K562 (cell line): ENCODE results near the gene FIBP. TPM values are rescaled to one million over a fixed set of nuclear protein-coding genes. Genes with fewer than 3 reads are reported as not detected.

ENCODE experiments used
- ATAC-seq: fragments of 200-7000 bp; cut with Tn5 transposase; 3 replicates; pipeline ENCODE4 v1.9.1; 2020; ENCODE audit warnings: moderate library complexity
- Bru-seq: library from RNA; stranded (reverse); fragments of 400-500 nt; gene quantifications from one replicate; lab custom pipeline; 2021; lab: Mats Ljungman, UMichigan
- BruChase-seq, 2 experiments: library from RNA; stranded (reverse); fragments of 400-500 nt; gene quantifications; one replicate each; lab custom pipeline; 2021; lab: Mats Ljungman, UMichigan
- BruUV-seq: library from RNA; stranded (reverse); fragments of 400-500 nt; replicated peaks from 2 replicates; lab custom pipeline; 2021; lab: Mats Ljungman, UMichigan
- CTCF ChIA-PET: fragments of 300-600 bp; formaldehyde crosslinking; extraction: SDS; loops from one replicate; lab custom pipeline; 2021; ENCODE audit warnings: low intra/inter-chr PET ratio; lab: Yijun Ruan, JAX
- POLR2A ChIA-PET: fragments of 300-600, 350-650 bp; sonication (Branson Sonifier 250); formaldehyde crosslinking; extraction: SDS; loops from one replicate; lab custom pipeline; 2021; ENCODE audit warnings: antibody characterized with exemption, inconsistent platforms; lab: Yijun Ruan, JAX
- DNase-seq, 4 experiments: peaks; one replicate each; pipeline versions ENCODE4 v3.0.0 to v3.0.0-alpha.2; 2011 to 2018; ENCODE audit warnings: low spot score in 3 of 4, mixed read lengths in 3 of 4; ENCODE audit errors: extremely low read depth in 1 of 4
- FAIRE-seq: peaks from 2 replicates; lab custom pipeline; 2011; peaks lifted over from hg19 to GRCh38; lab: Jason Lieb, UNC
- H2AFZ ChIP-seq: 2 replicates; pipeline ENCODE4 v1.6.0; 2011; ENCODE audit warnings: low read depth, low read length, control low read depth, inconsistent platforms
- H3K27ac ChIP-seq: fragments of 200-600 bp; 3 replicates; pipeline ENCODE4 v1.8.0; 2011; ENCODE audit warnings: low read depth, mild to moderate bottlenecking, control low read depth, inconsistent platforms, low read length, moderate library complexity, mixed read lengths; ENCODE audit errors: extremely low read depth
- H3K27me3 ChIP-seq, 2 experiments: fragments of 300-600 bp in 1 of 2; 2 replicates in 1 of 2; 3 replicates in 1 of 2; pipeline versions ENCODE4 v1.6.0 to v1.8.0; 2011; ENCODE audit warnings: inconsistent platforms in 2 of 2, low read length in 2 of 2, mild to moderate bottlenecking in 1 of 2, mixed read lengths in 1 of 2, moderate library complexity in 1 of 2; ENCODE audit not compliant: control insufficient read depth in 2 of 2, insufficient read depth in 2 of 2
- H3K36me3 ChIP-seq: fragments of 300-600 bp; 3 replicates; pipeline ENCODE4 v1.8.0; 2011; ENCODE audit warnings: mild to moderate bottlenecking, low read length, inconsistent platforms; ENCODE audit not compliant: control insufficient read depth, insufficient read depth
- H3K4me1 ChIP-seq, 2 experiments: fragments of 200-600 bp in 1 of 2; replicated peaks in 1 of 2; 2 replicates in 1 of 2; 3 replicates in 1 of 2; pipeline versions ENCODE4 v1.5.1 to v1.8.0; 2011; ENCODE audit warnings: inconsistent platforms in 2 of 2, low read length in 2 of 2, mild to moderate bottlenecking in 1 of 2, mixed read lengths in 1 of 2, moderate library complexity in 1 of 2; ENCODE audit not compliant: control insufficient read depth in 2 of 2, insufficient read depth in 2 of 2
- H3K4me2 ChIP-seq: 2 replicates; pipeline ENCODE4 v1.6.1; 2011; ENCODE audit warnings: low read length, control low read depth, inconsistent platforms, mixed read lengths; ENCODE audit not compliant: insufficient read depth
- H3K4me3 ChIP-seq: fragments of 200-600 bp; sonication (generic), shearing (Covaris generic); 2 replicates; pipeline ENCODE4 v1.5.1; 2016; ENCODE audit warnings: control low read depth, inconsistent platforms
- H3K79me2 ChIP-seq: fragments of 200-600 bp; 3 replicates; pipeline ENCODE4 v1.8.0; 2011; ENCODE audit warnings: low read length, inconsistent platforms; ENCODE audit not compliant: control insufficient read depth, insufficient read depth
- H3K9ac ChIP-seq, 2 experiments: 2 replicates each; pipeline versions ENCODE4 v1.6.0 to v1.6.1; 2011; ENCODE audit warnings: low read depth in 2 of 2, low read length in 2 of 2, control low read depth in 1 of 2, inconsistent platforms in 1 of 2, mild to moderate bottlenecking in 1 of 2, mixed read lengths in 1 of 2; ENCODE audit not compliant: insufficient read depth in 1 of 2
- H3K9me1 ChIP-seq: one replicate; pipeline ENCODE4 v1.6.0; 2011; ENCODE audit warnings: inconsistent platforms, mild to moderate bottlenecking, low read length, moderate library complexity; ENCODE audit not compliant: control insufficient read depth, insufficient read depth
- H3K9me3 ChIP-seq: replicated peaks from 2 replicates; pipeline ENCODE4 v1.5.1; 2011; ENCODE audit warnings: low read depth, low read length, inconsistent platforms; ENCODE audit not compliant: control insufficient read depth, insufficient read depth
- H4K20me1 ChIP-seq: replicated peaks from 2 replicates; pipeline ENCODE4 v1.6.1; 2011; ENCODE audit warnings: low read length, inconsistent platforms, mixed read lengths; ENCODE audit not compliant: control insufficient read depth, insufficient read depth
- ETS1 ChIP-seq: conservative IDR thresholded peaks from 2 replicates; pipeline ENCODE4 v1.6.1; 2011; ENCODE audit warnings: low read depth, mild to moderate bottlenecking, low read length; ENCODE audit not compliant: control insufficient read depth
- PCBP1 ChIP-seq: fragments of 200-400 bp; formaldehyde crosslinking; IDR thresholded peaks from 2 replicates; pipeline ENCODE4 v1.6.1; 2018; ENCODE audit warnings: mild to moderate bottlenecking, low read depth, low read length; ENCODE audit not compliant: poor library complexity, severe bottlenecking
- ZNF197 ChIP-seq: fragments of 200-800 bp; sonication (Bioruptor generic); IDR thresholded peaks from 2 replicates; pipeline ENCODE4 v1.6.1; 2016; ENCODE audit warnings: low read depth, missing genetic modification characterization, missing compliant biosample characterization
- ZNF740 ChIP-seq, 3 experiments: fragments of 200-800 bp in 1 of 3; sonication (Bioruptor generic) in 1 of 3; sonication (generic) in 1 of 3; formaldehyde crosslinking in 1 of 3; IDR thresholded peaks; 2 replicates each; pipeline versions ENCODE4 v1.6.1 to v1.8.0; 2016 to 2022; ENCODE audit warnings: mild to moderate bottlenecking in 2 of 3, missing compliant biosample characterization in 2 of 3, missing genetic modification characterization in 2 of 3, missing genetic modification reagents in 1 of 3
- WGBS: fragments of 100-300 bp; shearing (Covaris generic); methylation state at CpG from one replicate; pipeline ENCODE4 v1.1.6; 2016; ENCODE audit warnings: low coverage, mixed read lengths; ENCODE audit not compliant: insufficient coverage; ENCODE audit errors: missing lambda C conversion rate; 5-methylcytosine and 5-hydroxymethylcytosine counted together
- in situ Hi-C: fragments of 300-500 bp; cut with MboI; formaldehyde crosslinking; loops from 4 replicates; pipeline ENCODE4 v1.15.0; 2018; ENCODE audit warnings: inconsistent platforms, mixed read lengths
- intact Hi-C: fragments of 100-400 bp; cut with micrococcal nuclease; formaldehyde crosslinking; loops from 2 replicates; pipeline ENCODE4 v1.14.2; 2022
- long read RNA-seq, 3 experiments: library from polyadenylated mRNA in 2 of 3; library from RNA in 1 of 3; unstranded in 2 of 3; stranded (forward) in 1 of 3; transcript quantifications; one replicate each; pipeline ENCODE4 v2.0.0, GENCODE V29; 2019 to 2022
- polyA minus RNA-seq, 3 experiments: library from RNA; depleted of rRNA, polyadenylated mRNA; stranded (reverse); fragments of >200 nt; gene quantifications; 2 replicates each; pipeline ENCODE4 v1.2.3, GENCODE V29; 2011
- polyA plus RNA-seq, 8 experiments: library from polyadenylated mRNA; depleted of rRNA in 4 of 8; stranded (reverse) in 5 of 8; unstranded in 3 of 8; fragments of >200 nt; fragmentation: Nextera tagmentation in 2 of 8; fragmentation: Illumina TruSeq in 1 of 8; extraction: Ambion mirVana in 2 of 8; extraction: Trizol in 1 of 8; gene quantifications; 2 replicates each; pipeline versions ENCODE4 v1.2.1 to v1.2.3, GENCODE V29; 2011 to 2014; ENCODE audit warnings: inconsistent platforms in 1 of 8, missing spikeins in 1 of 8
- total RNA-seq, 7 experiments: library from RNA; depleted of rRNA in 6 of 7; stranded (reverse); fragments of >200 nt in 6 of 7; fragmentation: Illumina TruSeq in 2 of 7; extraction: Trizol in 2 of 7; gene quantifications; 2 replicates each; pipeline versions ENCODE4 v1.2.1 to v1.2.3, GENCODE V29; 2011 to 2021; ENCODE audit warnings: low replicate concordance in 1 of 7
- TF ChIP-seq, protein P1 (sequence below), 3 experiments: fragments of 200-800 bp in 1 of 3; fragments of 250-450 bp in 1 of 3; fragments of 450-650 bp in 1 of 3; sonication (Bioruptor Pico) in 1 of 3; sonication (Bioruptor generic) in 1 of 3; formaldehyde crosslinking in 1 of 3; IDR thresholded peaks; 2 replicates each; pipeline versions ENCODE4 v1.6.1 to v1.8.0; 2016 to 2022; ENCODE audit warnings: mild to moderate bottlenecking in 2 of 3, missing genetic modification characterization in 2 of 3, missing compliant biosample characterization in 1 of 3, moderate library complexity in 1 of 3

FIBP gene
- 53.7 and 168 TPM in 2 replicates for total RNA-seq (2011; cell fraction: chromatin; rRNA removed; ENCODE audit: low replicate concordance)
- 118 and 119 TPM in 2 replicates for total RNA-seq (2011; cell fraction: nucleolus; rRNA removed)
- 83.9 and 91.0 TPM in 2 replicates for total RNA-seq (2011; cell fraction: nucleoplasm; rRNA removed)
- total RNA-seq (2014; rRNA removed) (77.2 and 98.5 TPM in 2 replicates), total RNA-seq (2014; rRNA removed; fragmentation: Illumina TruSeq; extraction: Trizol) (36.8 and 44.6 TPM in 2 replicates), total RNA-seq (2015; rRNA removed; fragmentation: Illumina TruSeq; extraction: Trizol) (45.8 and 46.8 TPM in 2 replicates), total RNA-seq (2021) (51.1 and 54.0 TPM in 2 replicates), polyA plus RNA-seq (2011; rRNA removed) (58.8 and 69.4 TPM in 2 replicates), polyA plus RNA-seq (2014; fragmentation: Illumina TruSeq; extraction: Trizol) (48.6 and 62.8 TPM in 2 replicates), polyA plus RNA-seq (2014; fragmentation: Nextera tagmentation; extraction: Ambion mirVana) (10 to 100 TPM; 41.2 to 46.2 TPM), polyA plus RNA-seq (2014; rRNA removed) (79.2 and 82.8 TPM in 2 replicates), polyA minus RNA-seq (2011; rRNA and poly(A)+ RNA removed) (43.2 and 46.4 TPM in 2 replicates), Bru-seq, nascent RNA (percentile 78 among the genes with signal in this experiment), BruChase-seq, experiment 1, labeled RNA remaining after a 2-hour chase (percentile 63 among the genes with signal in this experiment), BruChase-seq, experiment 2, labeled RNA remaining after a 6-hour chase (percentile 62 among the genes with signal in this experiment)
- 81.2 and 144 TPM in 2 replicates for polyA plus RNA-seq (2011; cell fraction: cytosol; rRNA removed)
- 131 and 187 TPM in 2 replicates for polyA plus RNA-seq (2011; cell fraction: nucleus; rRNA removed)
- 65.8 and 94.8 TPM in 2 replicates for polyA plus RNA-seq (2012)
- polyA minus RNA-seq (2011; cell fraction: cytosol; rRNA and poly(A)+ RNA removed): 59.7 and 70.4 TPM in 2 replicates
- polyA minus RNA-seq (2011; cell fraction: nucleus; rRNA and poly(A)+ RNA removed): 47.0 and 54.9 TPM in 2 replicates
- long read RNA-seq, experiment 1, transcript FIBP-202 (10 exons, 1,248 nt): major isoform, 80 of 122 reads
- long read RNA-seq, experiment 1, transcript FIBP-201 (10 exons, 1,261 nt): minor isoform, 12 of 122 reads
- long read RNA-seq, experiment 1, partial matches to known transcripts: 20 of 122 reads
- long read RNA-seq, experiment 1, other reads (novel, unspliced or antisense): 9 of 122 reads
- long read RNA-seq, experiment 2, transcript FIBP-202 (10 exons, 1,248 nt): major isoform, 45 of 82 reads
- long read RNA-seq, experiment 2, transcript FIBP-201 (10 exons, 1,261 nt): minor isoform, 7 of 82 reads
- long read RNA-seq, experiment 2, partial matches to known transcripts: 9 of 82 reads
- long read RNA-seq, experiment 2, other reads (novel, unspliced or antisense): 19 of 82 reads
- long read RNA-seq, experiment 3, transcript FIBP-201 (10 exons, 1,261 nt): minor isoform, 20 of 99 reads
- long read RNA-seq, experiment 3, transcript FIBP-202 (10 exons, 1,248 nt): major isoform, 63 of 99 reads
- long read RNA-seq, experiment 3, partial matches to known transcripts: 1 of 99 reads
- long read RNA-seq, experiment 3, other reads (novel, unspliced or antisense): 13 of 99 reads

DNA sequence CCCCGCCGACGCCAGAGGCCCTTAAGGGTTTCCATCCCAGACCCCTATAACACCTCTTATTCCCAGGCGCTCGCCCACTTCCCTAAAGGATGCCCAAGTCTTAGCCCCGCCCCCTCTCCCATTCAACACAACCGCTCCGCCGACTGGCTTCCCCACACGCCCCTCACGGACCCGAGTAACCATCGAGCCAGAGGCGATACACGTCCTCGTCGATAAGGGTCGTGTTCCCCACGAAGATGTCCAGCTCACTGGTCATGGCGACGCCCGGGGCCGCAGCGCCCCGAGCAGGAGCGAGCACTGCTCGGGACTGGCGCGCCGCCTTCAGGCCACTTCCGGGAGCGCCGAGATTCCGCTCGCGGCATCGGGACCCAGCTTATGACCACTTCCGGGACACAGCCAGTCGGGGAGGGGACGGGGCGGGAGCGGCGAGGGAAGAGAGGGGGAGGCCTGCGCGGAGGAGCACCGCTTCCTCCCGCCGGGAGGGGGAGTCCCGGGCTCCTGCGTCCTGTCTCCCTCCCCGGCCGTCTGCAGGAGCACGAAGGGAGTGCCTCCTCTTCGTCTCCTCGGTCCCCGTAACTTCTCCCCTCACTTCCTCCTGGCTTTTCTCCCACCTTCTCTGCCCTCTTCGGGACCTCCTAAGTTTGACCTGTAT is at the start of gene FIBP:
Gene FIBP, minus strand, starts transcription at position 309 of the 652 bp plus-strand sequence. Its CDS starts 53 bp downstream, at position 256.
- Histone ChIP-seq H3K79me2 (peaks cover 45% of the 10 kb centered on the region), H3K4me3 (peak within 1 kb of the TSS; percentile 69), H3K9ac (peak within 1 kb of the TSS; percentile 86 to 96), H3K4me2 (peak within 1 kb of the TSS; percentile 91), H2AFZ (peak within 1 kb of the TSS; percentile 85), H3K9me1 (no peaks in the 10 kb centered on the region), H3K27ac (peak within 1 kb of the TSS; percentile 85), H3K4me1 (peaks cover 28 to 62% of the 10 kb centered on the region in 2 experiments), H3K9me3 (no peaks in the 10 kb centered on the region), H4K20me1 (peaks cover 11% of the 10 kb centered on the region; the same call in 1 of the 2 replicates), H3K27me3 (no peaks in the 10 kb centered on the region), H3K36me3 (peaks cover 53% of the 10 kb centered on the region)
- ATAC-seq: peak; percentile 67
- in situ Hi-C loops: no loop called here
- ChIA-PET POLR2A (interaction anchor here (0.6 to 14.4 kb wide), 22 partner anchors 8 to 312 kb away, joined by 3 to 147 read pairs (median 4); partner anchors contain the start of genes CFL1, CTSW, FOSL1 and MUS81), CTCF (interaction anchor here (0.5 to 3.3 kb wide), 11 partner anchors 10 to 334 kb away, joined by 3 to 40 read pairs (median 3); partner anchors contain the start of genes C11orf68, DRAP1, KAT5 and MUS81)
- peak; percentile 88 for FAIRE-seq
- no TSS peak for BruUV-seq
- intact Hi-C loops: loop anchor here (1.0 to 5.0 kb wide), 5 partner anchors 25 to 176 kb away; partner anchors contain the start of genes AP5B1, KAT5, MUS81 and SART1
- DNase-seq: peak; percentile 94 to 99 (median 96)
- WGBS: under 1% methylated on average over 31 of the region's 57 CpGs
- TF ChIP-seq ZNF740 (CRISPR knock-in tag; IDR thresholded peaks at IDR 0.05): peak; percentile 69; the same call in 1 of the 2 replicates
- no peak for TF ChIP-seq ZNF740 (tag; IDR thresholded peaks at IDR 0.05)
- TF ChIP-seq, protein P1, sequence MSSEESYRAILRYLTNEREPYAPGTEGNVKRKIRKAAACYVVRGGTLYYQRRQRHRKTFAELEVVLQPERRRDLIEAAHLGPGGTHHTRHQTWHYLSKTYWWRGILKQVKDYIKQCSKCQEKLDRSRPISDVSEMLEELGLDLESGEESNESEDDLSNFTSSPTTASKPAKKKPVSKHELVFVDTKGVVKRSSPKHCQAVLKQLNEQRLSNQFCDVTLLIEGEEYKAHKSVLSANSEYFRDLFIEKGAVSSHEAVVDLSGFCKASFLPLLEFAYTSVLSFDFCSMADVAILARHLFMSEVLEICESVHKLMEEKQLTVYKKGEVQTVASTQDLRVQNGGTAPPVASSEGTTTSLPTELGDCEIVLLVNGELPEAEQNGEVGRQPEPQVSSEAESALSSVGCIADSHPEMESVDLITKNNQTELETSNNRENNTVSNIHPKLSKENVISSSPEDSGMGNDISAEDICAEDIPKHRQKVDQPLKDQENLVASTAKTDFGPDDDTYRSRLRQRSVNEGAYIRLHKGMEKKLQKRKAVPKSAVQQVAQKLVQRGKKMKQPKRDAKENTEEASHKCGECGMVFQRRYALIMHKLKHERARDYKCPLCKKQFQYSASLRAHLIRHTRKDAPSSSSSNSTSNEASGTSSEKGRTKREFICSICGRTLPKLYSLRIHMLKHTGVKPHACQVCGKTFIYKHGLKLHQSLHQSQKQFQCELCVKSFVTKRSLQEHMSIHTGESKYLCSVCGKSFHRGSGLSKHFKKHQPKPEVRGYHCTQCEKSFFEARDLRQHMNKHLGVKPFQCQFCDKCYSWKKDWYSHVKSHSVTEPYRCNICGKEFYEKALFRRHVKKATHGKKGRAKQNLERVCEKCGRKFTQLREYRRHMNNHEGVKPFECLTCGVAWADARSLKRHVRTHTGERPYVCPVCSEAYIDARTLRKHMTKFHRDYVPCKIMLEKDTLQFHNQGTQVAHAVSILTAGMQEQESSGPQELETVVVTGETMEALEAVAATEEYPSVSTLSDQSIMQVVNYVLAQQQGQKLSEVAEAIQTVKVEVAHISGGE (CRISPR knock-in tag; IDR thresholded peaks at IDR 0.05): peak; percentile 71 to 95 (median 79); a peak in 5 of 6 replicates
- peak; percentile 62 for TF ChIP-seq ETS1
- no peak for TF ChIP-seq ZNF197
- peak; percentile 92 for TF ChIP-seq PCBP1
